ENCODE data around the gene LPIN1.

Gene LPIN1

GRCh38 chr2:11778923-11779757 is 32.7 kb downstream of the LPIN1 start:
- H3K4me1 ChIP-seq (ENCODE audit: insufficient read depth, poor library complexity, severe bottlenecking): peaks cover 4% of the 10 kb centered on the region
- no peak for DNase-seq (ENCODE audit: low spot score)
- no peak overlapping the region for H3K27ac ChIP-seq (ENCODE audit: poor library complexity, severe bottlenecking)
- H3K9me3 ChIP-seq (ENCODE audit: severe bottlenecking): no peaks in the 10 kb centered on the region
- TF ChIP-seq, protein P1, sequence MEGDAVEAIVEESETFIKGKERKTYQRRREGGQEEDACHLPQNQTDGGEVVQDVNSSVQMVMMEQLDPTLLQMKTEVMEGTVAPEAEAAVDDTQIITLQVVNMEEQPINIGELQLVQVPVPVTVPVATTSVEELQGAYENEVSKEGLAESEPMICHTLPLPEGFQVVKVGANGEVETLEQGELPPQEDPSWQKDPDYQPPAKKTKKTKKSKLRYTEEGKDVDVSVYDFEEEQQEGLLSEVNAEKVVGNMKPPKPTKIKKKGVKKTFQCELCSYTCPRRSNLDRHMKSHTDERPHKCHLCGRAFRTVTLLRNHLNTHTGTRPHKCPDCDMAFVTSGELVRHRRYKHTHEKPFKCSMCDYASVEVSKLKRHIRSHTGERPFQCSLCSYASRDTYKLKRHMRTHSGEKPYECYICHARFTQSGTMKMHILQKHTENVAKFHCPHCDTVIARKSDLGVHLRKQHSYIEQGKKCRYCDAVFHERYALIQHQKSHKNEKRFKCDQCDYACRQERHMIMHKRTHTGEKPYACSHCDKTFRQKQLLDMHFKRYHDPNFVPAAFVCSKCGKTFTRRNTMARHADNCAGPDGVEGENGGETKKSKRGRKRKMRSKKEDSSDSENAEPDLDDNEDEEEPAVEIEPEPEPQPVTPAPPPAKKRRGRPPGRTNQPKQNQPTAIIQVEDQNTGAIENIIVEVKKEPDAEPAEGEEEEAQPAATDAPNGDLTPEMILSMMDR (IDR thresholded peaks at IDR 0.05; ENCODE audit: poor library complexity, severe bottlenecking): peak; percentile 96
- no peaks in the 10 kb centered on the region for H3K27me3 ChIP-seq (ENCODE audit: insufficient read depth, poor library complexity, severe bottlenecking)
- peak; percentile 88 for ATAC-seq (ENCODE audit: low read depth)
- H3K4me3 ChIP-seq (ENCODE audit: severe bottlenecking): no peak overlapping the region
- peaks cover 76% of the 10 kb centered on the region for H3K36me3 ChIP-seq (ENCODE audit: low read depth)

DNA sequence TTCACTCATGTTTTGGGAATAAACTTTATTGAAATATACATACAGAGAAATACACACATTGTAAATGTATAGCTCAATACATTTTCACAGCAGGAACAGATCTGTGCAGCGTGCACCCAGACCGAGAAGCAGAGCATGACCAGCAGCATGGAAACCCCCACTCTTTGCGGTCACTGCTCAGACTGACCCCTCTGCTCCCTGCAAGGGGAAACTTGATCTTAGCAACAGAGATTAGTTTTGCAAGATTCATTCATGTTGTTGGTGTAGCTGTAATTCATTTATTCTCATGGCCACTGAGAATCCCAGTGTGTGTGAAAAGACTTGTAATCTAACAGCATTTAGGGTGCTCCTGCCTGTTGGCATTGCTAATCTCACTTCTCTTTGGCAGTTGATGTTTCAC is 35.2 kb downstream of the LPIN1 start:
- Histone ChIP-seq H3K27ac (ENCODE audit: poor library complexity, severe bottlenecking) (no peak overlapping the region), H3K4me1 (ENCODE audit: insufficient read depth, poor library complexity, severe bottlenecking) (peaks cover 4% of the 10 kb centered on the region), H3K4me3 (ENCODE audit: severe bottlenecking) (no peak overlapping the region), H3K9me3 (ENCODE audit: severe bottlenecking) (no peaks in the 10 kb centered on the region), H3K36me3 (ENCODE audit: low read depth) (peaks cover 81% of the 10 kb centered on the region), H3K27me3 (ENCODE audit: insufficient read depth, poor library complexity, severe bottlenecking) (no peaks in the 10 kb centered on the region)
- DNase-seq (ENCODE audit: low spot score) (no peak), ATAC-seq (ENCODE audit: low read depth) (no peak)
- TF ChIP-seq, protein P1 (IDR thresholded peaks at IDR 0.05; ENCODE audit: poor library complexity, severe bottlenecking): no peak

DNA sequence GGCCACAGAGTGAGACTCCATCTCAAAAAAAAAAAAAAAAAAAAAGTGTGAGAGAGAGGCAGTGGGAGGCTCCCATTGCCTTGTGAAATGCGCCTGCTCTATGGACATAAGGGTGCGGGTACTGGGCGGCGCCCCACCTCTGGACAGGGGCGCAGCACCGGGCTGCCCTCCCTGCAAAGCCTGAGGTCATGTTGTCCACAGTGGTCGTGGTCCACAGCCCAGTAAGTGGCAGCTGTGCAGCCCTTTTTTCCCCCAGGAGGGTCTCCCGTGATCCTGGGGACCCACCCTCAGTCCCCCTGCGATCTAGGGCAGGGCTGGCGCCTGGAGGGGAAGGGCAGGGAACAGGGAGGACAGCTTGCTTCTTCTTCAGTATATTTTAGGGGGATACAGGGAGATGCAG is 37.8 kb downstream of the LPIN1 start:
- DNase-seq (ENCODE audit: low spot score): no peak
- H3K36me3 ChIP-seq (ENCODE audit: low read depth): peaks cover 97% of the 10 kb centered on the region
- H3K4me1 ChIP-seq (ENCODE audit: insufficient read depth, poor library complexity, severe bottlenecking): no peaks in the 10 kb centered on the region
- TF ChIP-seq, protein P1 (IDR thresholded peaks at IDR 0.05; ENCODE audit: poor library complexity, severe bottlenecking): no peak
- no peak overlapping the region for H3K27ac ChIP-seq (ENCODE audit: poor library complexity, severe bottlenecking)
- no peaks in the 10 kb centered on the region for H3K27me3 ChIP-seq (ENCODE audit: insufficient read depth, poor library complexity, severe bottlenecking)
- ATAC-seq (ENCODE audit: low read depth): no peak
- no peak overlapping the region for H3K4me3 ChIP-seq (ENCODE audit: severe bottlenecking)
- no peaks in the 10 kb centered on the region for H3K9me3 ChIP-seq (ENCODE audit: severe bottlenecking)

DNA sequence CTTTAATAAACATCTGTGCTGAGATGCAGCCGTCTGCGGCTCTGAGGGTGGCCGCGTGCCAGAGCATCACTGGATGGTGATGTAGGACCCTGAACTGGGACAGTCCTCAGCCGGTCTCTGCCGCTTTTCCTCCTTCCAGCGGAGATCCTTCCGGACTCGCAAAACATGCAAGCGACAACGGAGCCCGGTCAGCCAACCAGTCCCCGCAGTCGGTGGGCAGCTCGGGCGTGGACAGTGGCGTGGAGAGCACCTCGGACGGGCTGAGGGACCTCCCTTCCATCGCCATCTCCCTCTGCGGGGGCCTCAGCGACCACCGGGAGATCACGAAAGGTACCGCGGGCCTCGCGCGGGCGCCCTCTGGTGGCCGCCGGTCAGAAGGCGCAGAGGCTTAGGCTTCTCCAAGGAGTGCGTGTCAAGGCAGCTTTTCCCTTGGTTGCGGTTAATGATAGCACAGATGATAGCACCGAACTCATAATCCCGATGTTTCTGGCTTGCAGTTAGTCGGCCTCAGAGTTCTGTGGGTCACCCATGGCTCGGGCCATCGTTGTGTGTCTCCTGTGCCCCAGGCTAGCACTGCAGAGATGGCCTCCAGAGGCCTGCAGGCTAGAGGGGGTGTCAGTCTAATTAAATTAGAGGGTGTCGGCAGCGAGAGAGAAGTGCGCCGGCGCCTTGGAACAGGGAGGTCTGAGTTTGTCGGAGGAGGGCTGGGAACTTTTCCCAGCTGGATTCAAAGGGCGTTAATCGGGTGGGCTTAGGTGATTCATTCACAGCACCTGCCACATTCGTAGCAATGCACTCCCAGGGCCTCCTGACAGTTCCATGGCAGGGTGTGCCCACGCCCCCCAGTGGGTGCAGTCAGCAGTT is 38.5 kb downstream of the LPIN1 start:
- no peaks in the 10 kb centered on the region for H3K4me1 ChIP-seq (ENCODE audit: insufficient read depth, poor library complexity, severe bottlenecking)
- peaks cover 97% of the 10 kb centered on the region for H3K36me3 ChIP-seq (ENCODE audit: low read depth)
- no peak overlapping the region for H3K27ac ChIP-seq (ENCODE audit: poor library complexity, severe bottlenecking)
- H3K27me3 ChIP-seq (ENCODE audit: insufficient read depth, poor library complexity, severe bottlenecking): no peaks in the 10 kb centered on the region
- ATAC-seq (ENCODE audit: low read depth) (peak; percentile 71), DNase-seq (ENCODE audit: low spot score) (no peak)
- H3K4me3 ChIP-seq (ENCODE audit: severe bottlenecking): no peak overlapping the region
- TF ChIP-seq, protein P1 (IDR thresholded peaks at IDR 0.05; ENCODE audit: poor library complexity, severe bottlenecking): peak; percentile 95
- no peaks in the 10 kb centered on the region for H3K9me3 ChIP-seq (ENCODE audit: severe bottlenecking)
